ENCODE data around the gene ATL2.
A peak's percentile ranks its signal among the peaks of the same experiment; 100 is the strongest.

ATL2 gene

GRCh38 chr2:38377050-38377828 lies at the start of gene ATL2:
Gene ATL2 (minus strand): TSS chr2:38377273. CDS start chr2:38377260, 13 bp downstream.
- Histone ChIP-seq H3K4me3 (ENCODE audit: low read depth, low read length) (peak within 1 kb of the TSS; percentile 77), H3K27ac (peak within 1 kb of the TSS; percentile 81), H3K27me3 (replicated peaks) (no peaks in the 10 kb centered on the region), H3K36me3 (replicated peaks) (no peaks in the 10 kb centered on the region)
- no peak for TF ChIP-seq CTCF (IDR thresholded peaks at IDR 0.05; ENCODE audit: low read depth, low read length, missing control alignments)
- in situ Hi-C loops (cut with HindIII; ENCODE audit: low pct_ligation_motif_present, low sequenced_read_pairs), result no loop called here
- DNase-seq, result peak; percentile 95

- TF ChIP-seq CTCF (IDR thresholded peaks at IDR 0.05; ENCODE audit: low read depth, low read length, missing control alignments), result no peak
- no peaks in the 10 kb centered on the region for H3K36me3 ChIP-seq (replicated peaks)
- H3K4me3 ChIP-seq (ENCODE audit: low read depth, low read length), result no peak overlapping the region
- no peak overlapping the region for H3K27ac ChIP-seq
- H3K27me3 ChIP-seq (replicated peaks), result peaks cover under 1% of the 10 kb centered on the region
- no peak for DNase-seq
- in situ Hi-C loops (cut with HindIII; ENCODE audit: low pct_ligation_motif_present, low sequenced_read_pairs), result no loop called here
Measured at GRCh38 chr2:38423763-38424162, 46.7 kb upstream of the ATL2 start.

- DNase-seq, result no peak
Measured at GRCh38 chr2:38421274-38422056, 44.4 kb upstream of the ATL2 start.

GRCh38 chr2:38419499-38419898 lies 42.4 kb upstream of the ATL2 start:
- in situ Hi-C loops (cut with HindIII; ENCODE audit: low pct_ligation_motif_present, low sequenced_read_pairs), result no loop called here
- no peaks in the 10 kb centered on the region for H3K36me3 ChIP-seq (replicated peaks)
- H3K27ac ChIP-seq, result no peak overlapping the region
- peaks cover 6% of the 10 kb centered on the region for H3K27me3 ChIP-seq (replicated peaks)
- DNase-seq, result no peak
- TF ChIP-seq CTCF (IDR thresholded peaks at IDR 0.05; ENCODE audit: low read depth, low read length, missing control alignments), result no peak
- no peak overlapping the region for H3K4me3 ChIP-seq (ENCODE audit: low read depth, low read length)

More at GRCh38 chr2:38421274-38422056, 44.4 kb upstream of the ATL2 start:
- in situ Hi-C loops (cut with HindIII; ENCODE audit: low pct_ligation_motif_present, low sequenced_read_pairs), result no loop called here
- Histone ChIP-seq H3K27ac (no peak overlapping the region), H3K4me3 (ENCODE audit: low read depth, low read length) (no peak overlapping the region), H3K27me3 (replicated peaks) (peaks cover 6% of the 10 kb centered on the region), H3K36me3 (replicated peaks) (no peaks in the 10 kb centered on the region)
- TF ChIP-seq CTCF (IDR thresholded peaks at IDR 0.05; ENCODE audit: low read depth, low read length, missing control alignments), result no peak

- no peak overlapping the region for H3K4me3 ChIP-seq (ENCODE audit: low read depth, low read length)
- in situ Hi-C loops (cut with HindIII; ENCODE audit: low pct_ligation_motif_present, low sequenced_read_pairs), result no loop called here
- DNase-seq, result no peak
- H3K27ac ChIP-seq, result no peak overlapping the region
- peaks cover 6% of the 10 kb centered on the region for H3K27me3 ChIP-seq (replicated peaks)
- no peaks in the 10 kb centered on the region for H3K36me3 ChIP-seq (replicated peaks)
- TF ChIP-seq CTCF (IDR thresholded peaks at IDR 0.05; ENCODE audit: low read depth, low read length, missing control alignments), result no peak
Measured at GRCh38 chr2:38418735-38419134, 41.7 kb upstream of the ATL2 start.
